ENCODE results near the gene NEURL1B.

Gene NEURL1B

DNA sequence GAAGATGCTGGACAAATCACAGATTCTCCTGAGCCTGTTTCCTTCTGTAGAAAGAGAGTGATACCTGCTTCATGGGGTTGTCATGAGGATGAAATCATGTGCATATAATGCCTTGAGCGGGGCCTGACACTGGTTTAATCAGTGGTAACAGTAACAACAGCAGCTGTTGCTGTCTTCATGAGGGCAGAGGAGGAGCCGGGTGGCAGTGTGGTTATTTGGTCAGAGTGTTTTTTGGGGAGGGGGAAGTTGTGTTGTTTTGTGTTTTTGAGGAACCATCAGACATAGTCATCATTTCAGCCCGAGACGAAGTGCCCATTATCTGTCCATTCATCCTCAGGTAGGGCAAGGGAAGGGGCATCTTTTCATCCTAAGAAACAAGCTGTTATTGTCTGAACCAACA, 44.0 kb downstream of the NEURL1B start:
- H3K9me3 ChIP-seq (ENCODE audit: insufficient read depth, low read depth, low read length), result no peaks in the 10 kb centered on the region
- H3K36me3 ChIP-seq (ENCODE audit: insufficient read depth, low read length), result no peaks in the 10 kb centered on the region
- peaks cover 19% of the 10 kb centered on the region for H3K4me1 ChIP-seq (ENCODE audit: insufficient read depth, low read length, poor library complexity, severe bottlenecking)
- H4K20me1 ChIP-seq (ENCODE audit: insufficient read depth, low read length, poor library complexity, severe bottlenecking), result no peaks in the 10 kb centered on the region
- H2AFZ ChIP-seq (ENCODE audit: low read length), result no peak overlapping the region
- H3F3A ChIP-seq (ENCODE audit: low read depth), result no peaks in the 10 kb centered on the region
- no peaks in the 10 kb centered on the region for H3K79me2 ChIP-seq (ENCODE audit: insufficient read depth, low read length)
- H3K4me3 ChIP-seq (ENCODE audit: low read length, poor library complexity, severe bottlenecking), result no peak overlapping the region
- H3K4me2 ChIP-seq (ENCODE audit: low read depth, low read length, poor library complexity, severe bottlenecking), result no peak overlapping the region
- H3K9me2 ChIP-seq (replicated peaks; ENCODE audit: low read depth, low read length), result no peaks in the 10 kb centered on the region
- TF ChIP-seq, protein P1, sequence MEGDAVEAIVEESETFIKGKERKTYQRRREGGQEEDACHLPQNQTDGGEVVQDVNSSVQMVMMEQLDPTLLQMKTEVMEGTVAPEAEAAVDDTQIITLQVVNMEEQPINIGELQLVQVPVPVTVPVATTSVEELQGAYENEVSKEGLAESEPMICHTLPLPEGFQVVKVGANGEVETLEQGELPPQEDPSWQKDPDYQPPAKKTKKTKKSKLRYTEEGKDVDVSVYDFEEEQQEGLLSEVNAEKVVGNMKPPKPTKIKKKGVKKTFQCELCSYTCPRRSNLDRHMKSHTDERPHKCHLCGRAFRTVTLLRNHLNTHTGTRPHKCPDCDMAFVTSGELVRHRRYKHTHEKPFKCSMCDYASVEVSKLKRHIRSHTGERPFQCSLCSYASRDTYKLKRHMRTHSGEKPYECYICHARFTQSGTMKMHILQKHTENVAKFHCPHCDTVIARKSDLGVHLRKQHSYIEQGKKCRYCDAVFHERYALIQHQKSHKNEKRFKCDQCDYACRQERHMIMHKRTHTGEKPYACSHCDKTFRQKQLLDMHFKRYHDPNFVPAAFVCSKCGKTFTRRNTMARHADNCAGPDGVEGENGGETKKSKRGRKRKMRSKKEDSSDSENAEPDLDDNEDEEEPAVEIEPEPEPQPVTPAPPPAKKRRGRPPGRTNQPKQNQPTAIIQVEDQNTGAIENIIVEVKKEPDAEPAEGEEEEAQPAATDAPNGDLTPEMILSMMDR (conservative IDR thresholded peaks at IDR 0.05; ENCODE audit: low read length), result no peak
- TF ChIP-seq EZH2phosphoT487 (IDR thresholded peaks at IDR 0.05; ENCODE audit: borderline replicate concordance), result no peak
- no peaks in the 10 kb centered on the region for H3K27me3 ChIP-seq (ENCODE audit: insufficient read depth, low read length, poor library complexity, severe bottlenecking)
- H3K9ac ChIP-seq (ENCODE audit: low read depth, low read length, poor library complexity, severe bottlenecking), result no peak overlapping the region

DNA sequence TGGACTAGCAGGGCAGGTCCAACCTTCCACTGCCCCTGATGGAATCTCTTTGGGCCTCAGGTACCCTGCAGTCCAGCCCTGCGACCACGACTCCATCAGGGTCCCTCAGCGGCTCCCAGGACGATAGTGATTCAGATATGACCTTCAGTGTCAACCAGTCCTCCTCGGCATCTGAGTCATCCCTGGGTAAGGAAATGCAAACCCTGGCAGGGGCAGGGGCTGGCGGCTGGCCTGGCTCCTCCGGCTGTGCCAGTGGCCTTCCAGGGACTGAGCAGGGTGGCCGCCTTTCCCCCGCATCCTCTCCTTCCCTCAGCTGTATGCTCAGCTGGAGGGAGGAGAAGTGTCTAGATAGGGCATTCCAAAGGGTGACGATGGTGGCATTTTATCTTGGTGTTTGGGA, 45.0 kb downstream of the NEURL1B start:
- no peaks in the 10 kb centered on the region for H3K27me3 ChIP-seq (ENCODE audit: insufficient read depth, low read length, poor library complexity, severe bottlenecking)
- no peak overlapping the region for H3K4me3 ChIP-seq (ENCODE audit: low read length, poor library complexity, severe bottlenecking)
- H2AFZ ChIP-seq (ENCODE audit: low read length), result no peak overlapping the region
- no peaks in the 10 kb centered on the region for H3K9me2 ChIP-seq (replicated peaks; ENCODE audit: low read depth, low read length)
- no peaks in the 10 kb centered on the region for H3K79me2 ChIP-seq (ENCODE audit: insufficient read depth, low read length)
- H3K4me1 ChIP-seq (ENCODE audit: insufficient read depth, low read length, poor library complexity, severe bottlenecking), result peaks cover 19% of the 10 kb centered on the region
- H3K36me3 ChIP-seq (ENCODE audit: insufficient read depth, low read length), result no peaks in the 10 kb centered on the region
- H3K4me2 ChIP-seq (ENCODE audit: low read depth, low read length, poor library complexity, severe bottlenecking), result no peak overlapping the region
- no peak overlapping the region for H3K9ac ChIP-seq (ENCODE audit: low read depth, low read length, poor library complexity, severe bottlenecking)
- H3F3A ChIP-seq (ENCODE audit: low read depth), result no peaks in the 10 kb centered on the region
- no peaks in the 10 kb centered on the region for H4K20me1 ChIP-seq (ENCODE audit: insufficient read depth, low read length, poor library complexity, severe bottlenecking)
- H3K9me3 ChIP-seq (ENCODE audit: insufficient read depth, low read depth, low read length), result no peaks in the 10 kb centered on the region
- TF ChIP-seq EZH2phosphoT487 (IDR thresholded peaks at IDR 0.05; ENCODE audit: borderline replicate concordance), result no peak
- TF ChIP-seq, protein P1 (conservative IDR thresholded peaks at IDR 0.05; ENCODE audit: low read length), result no peak

DNA sequence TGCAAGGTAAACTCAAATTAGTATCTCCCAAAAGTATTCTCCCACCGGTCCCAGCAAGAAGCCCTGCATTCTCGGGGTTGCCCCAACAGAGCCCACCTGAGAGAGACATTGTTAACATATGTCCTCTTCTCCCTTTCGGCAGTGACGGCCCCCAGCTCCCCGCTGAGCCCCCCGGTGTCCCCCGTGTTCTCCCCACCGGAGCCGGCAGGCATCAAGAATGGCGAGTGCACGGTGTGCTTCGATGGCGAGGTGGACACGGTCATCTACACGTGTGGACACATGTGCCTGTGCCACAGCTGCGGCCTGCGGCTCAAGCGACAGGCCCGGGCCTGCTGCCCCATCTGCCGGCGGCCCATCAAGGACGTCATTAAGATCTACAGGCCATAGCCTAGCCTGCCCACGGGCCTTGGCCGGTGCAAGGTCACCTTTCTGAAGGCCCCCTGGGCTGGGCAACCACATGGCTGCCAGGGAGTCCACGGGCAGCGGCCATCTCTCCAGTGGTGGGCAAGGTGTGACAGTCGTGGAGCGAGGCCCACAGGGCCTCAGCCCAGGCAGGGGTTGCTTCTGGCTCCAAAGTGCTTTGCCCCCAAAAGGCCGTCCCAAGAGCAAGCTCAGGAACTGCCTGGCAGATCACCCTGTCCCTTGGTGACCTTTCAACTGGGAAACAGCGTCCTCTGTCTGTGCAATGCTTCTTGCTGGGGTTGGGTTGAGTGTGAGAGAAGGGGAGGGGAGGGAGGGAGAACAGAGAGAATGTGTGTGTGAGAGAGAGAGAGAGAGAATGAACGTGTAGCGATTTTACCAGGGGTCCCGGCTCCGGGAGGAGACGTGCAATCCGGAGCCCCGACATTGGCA, 45.7 kb downstream of the NEURL1B start:
- Histone ChIP-seq H2AFZ (ENCODE audit: low read length) (no peak overlapping the region), H3K9me2 (replicated peaks; ENCODE audit: low read depth, low read length) (no peaks in the 10 kb centered on the region), H4K20me1 (ENCODE audit: insufficient read depth, low read length, poor library complexity, severe bottlenecking) (no peaks in the 10 kb centered on the region), H3K36me3 (ENCODE audit: insufficient read depth, low read length) (no peaks in the 10 kb centered on the region), H3F3A (ENCODE audit: low read depth) (no peaks in the 10 kb centered on the region), H3K9me3 (ENCODE audit: insufficient read depth, low read depth, low read length) (no peaks in the 10 kb centered on the region), H3K4me1 (ENCODE audit: insufficient read depth, low read length, poor library complexity, severe bottlenecking) (peaks cover 19% of the 10 kb centered on the region), H3K4me3 (ENCODE audit: low read length, poor library complexity, severe bottlenecking) (no peak overlapping the region), H3K4me2 (ENCODE audit: low read depth, low read length, poor library complexity, severe bottlenecking) (no peak overlapping the region), H3K79me2 (ENCODE audit: insufficient read depth, low read length) (no peaks in the 10 kb centered on the region), H3K27me3 (ENCODE audit: insufficient read depth, low read length, poor library complexity, severe bottlenecking) (no peaks in the 10 kb centered on the region), H3K9ac (ENCODE audit: low read depth, low read length, poor library complexity, severe bottlenecking) (no peak overlapping the region)
- TF ChIP-seq, protein P1 (conservative IDR thresholded peaks at IDR 0.05; ENCODE audit: low read length), result no peak
- no peak for TF ChIP-seq EZH2phosphoT487 (IDR thresholded peaks at IDR 0.05; ENCODE audit: borderline replicate concordance)

All from Loucy (cell line).